CD4-positive, alpha-beta T cell treated with Interleukin-12 subunit alpha and Interleukin-12 subunit beta, for 1 hour (primary cell): Measurements from ENCODE around the gene SPRY4.
"Not testable (repeated sequence)": the region's sequence is repeated elsewhere in the genome, so short reads cannot be mapped to it uniquely, and the experiment has no call there.

Experiments used
- DNase-seq: peaks from one replicate; pipeline ENCODE4 v3.0.0-alpha.2; 2020

SPRY4 gene

DNA sequence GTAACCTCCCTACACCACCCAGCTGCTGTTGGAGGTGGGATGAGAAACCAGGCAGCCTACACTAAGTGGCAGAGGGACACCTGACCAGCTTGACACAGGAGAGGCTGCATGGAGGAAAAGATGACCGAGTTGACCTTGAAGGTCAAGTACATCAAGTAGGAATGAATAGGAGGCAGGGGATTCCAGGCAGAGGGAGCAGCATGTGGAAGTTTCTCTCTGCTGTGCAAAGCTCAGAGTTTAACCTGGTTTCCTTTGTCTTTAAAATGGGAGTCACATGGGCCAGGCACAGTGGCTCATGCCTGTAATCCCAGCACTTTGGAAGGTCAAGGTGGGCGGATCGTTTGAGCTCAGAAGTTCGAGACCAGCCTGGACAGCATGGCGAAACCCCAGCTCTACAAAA is 32.6 kb downstream of the SPRY4 start:
- no peak for DNase-seq

DNA sequence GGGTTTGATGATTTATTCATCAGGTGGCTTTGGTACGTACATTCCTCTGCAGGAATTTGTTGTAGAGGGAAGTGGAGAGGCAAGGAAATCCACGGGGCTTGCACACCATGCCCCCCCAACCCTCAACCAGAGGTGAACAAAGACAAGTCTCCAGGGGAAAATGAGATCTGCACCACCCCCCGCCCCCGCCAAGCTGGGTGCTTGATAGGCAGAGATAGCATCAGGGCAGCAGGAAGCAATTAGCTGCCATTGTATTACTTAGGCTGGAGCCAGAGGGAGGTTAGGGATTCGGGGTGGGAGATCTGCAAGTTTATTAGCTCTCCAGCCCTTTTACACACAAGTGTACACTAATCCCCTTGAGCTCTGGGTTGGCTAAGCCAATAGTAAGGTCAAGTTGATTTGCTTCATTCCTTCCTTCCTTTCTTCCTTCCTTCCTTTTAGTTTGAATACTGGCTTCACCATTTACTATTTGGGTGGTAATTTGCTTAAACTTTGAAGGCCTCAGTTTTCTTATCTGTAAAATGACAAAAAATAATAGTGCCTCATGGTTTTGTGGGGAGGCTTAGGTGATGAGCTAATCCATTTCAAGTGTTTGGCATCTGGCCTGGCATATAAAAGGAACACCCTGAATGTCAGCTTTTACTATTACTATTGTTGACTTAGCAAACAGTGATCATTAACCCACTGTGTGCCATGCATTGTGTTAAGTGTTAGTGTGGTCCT is 34.1 kb downstream of the SPRY4 start:
- DNase-seq, result no peak

DNA sequence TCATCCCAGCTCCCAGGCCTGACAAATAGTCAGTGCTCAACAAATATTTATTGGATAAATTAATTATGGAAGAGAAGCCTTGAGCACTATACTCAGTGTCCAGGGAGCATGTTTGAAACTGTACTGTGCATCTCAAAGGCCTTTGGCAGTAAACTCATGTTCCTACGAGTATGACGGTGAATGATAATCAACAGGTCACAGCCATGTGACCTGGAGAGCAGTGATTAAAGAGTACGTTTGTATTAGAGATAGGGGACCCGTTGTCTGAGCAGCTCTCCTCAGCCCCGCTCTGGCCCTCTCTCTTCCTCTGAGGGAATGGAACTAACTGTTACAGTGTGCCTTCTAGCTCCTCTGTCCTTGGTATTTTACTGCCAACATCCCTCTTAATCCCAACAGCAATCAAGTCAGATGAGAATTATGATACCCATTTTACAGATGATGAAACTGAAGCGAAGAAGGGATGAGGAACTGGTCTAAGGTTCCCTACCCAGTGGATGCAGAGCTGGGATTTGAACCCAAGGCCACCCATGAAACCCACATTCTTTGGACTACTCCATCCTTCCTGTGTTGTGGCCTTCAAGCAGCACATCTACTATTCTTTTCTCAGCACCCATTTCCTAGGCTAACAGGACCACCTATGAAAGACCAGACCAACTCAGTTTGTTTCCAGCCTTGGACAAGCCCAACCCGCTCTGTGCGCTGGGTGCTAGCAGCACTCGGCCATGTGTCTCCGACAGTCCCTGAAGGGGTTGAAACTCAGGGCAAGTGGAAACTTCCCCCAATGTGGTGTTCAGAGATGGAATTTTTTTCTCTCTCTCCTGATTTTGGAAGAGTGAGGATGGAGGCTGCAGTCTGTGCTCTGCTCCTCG is 34.9 kb downstream of the SPRY4 start:
- no peak for DNase-seq

DNA sequence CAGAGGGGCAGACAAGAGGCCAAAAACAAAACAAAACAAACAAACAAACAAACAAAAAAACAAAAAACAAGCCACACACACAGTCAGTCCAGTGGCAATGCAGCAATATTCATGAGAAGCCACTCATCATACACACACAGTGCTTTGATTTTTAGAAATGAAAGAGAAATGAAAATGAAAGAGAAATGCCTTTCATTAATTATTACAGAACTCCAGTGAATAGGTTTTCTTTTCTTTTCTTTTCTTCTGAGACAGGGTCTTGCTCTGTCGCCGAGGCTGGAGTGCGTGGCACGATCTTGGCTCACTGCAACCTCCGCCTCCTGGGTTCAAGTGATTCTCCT is 36.9 kb downstream of the SPRY4 start:
- no peak for DNase-seq

DNA sequence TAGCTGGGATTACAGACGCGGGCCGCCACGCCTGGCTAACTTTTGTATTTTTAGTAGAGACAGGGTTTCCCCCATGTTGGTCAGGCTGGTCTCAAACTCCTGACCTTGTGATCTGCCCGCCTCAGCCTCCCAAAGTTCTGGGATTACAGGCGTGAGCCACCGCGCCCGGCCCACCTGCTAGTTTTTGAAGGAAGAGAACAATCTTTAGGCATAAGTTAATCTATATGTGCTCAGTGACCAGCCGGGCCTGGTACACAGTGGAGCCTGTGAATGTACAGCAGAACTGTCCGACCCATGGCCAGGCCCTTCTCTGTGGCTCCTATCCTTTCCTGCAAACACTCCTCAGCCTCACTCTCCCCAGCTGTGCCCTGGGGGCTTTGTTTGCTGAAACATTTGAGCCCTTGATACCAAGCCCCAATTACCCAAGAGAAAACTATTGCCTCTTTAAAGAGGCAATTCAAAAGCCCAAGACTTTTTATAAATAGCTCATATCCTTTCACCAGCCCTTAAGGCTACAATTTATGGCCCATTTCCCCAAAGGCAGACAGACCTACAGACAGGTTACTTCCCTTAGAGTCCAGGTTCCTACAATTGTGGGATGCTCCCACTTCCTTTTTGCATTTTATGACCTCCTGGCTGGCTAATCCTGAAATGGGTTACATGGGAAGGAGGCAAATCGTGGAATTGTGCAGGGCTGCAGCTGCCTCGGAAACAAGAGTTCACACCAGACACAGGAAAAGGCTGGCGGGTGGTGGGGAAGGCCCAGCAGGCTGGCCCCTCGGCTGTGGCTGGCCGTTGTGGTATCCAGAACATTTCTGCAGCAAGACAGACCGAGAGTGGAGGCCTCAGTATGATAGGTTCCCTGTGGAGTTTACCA is 37.5 kb downstream of the SPRY4 start:
- DNase-seq, result no peak

DNA sequence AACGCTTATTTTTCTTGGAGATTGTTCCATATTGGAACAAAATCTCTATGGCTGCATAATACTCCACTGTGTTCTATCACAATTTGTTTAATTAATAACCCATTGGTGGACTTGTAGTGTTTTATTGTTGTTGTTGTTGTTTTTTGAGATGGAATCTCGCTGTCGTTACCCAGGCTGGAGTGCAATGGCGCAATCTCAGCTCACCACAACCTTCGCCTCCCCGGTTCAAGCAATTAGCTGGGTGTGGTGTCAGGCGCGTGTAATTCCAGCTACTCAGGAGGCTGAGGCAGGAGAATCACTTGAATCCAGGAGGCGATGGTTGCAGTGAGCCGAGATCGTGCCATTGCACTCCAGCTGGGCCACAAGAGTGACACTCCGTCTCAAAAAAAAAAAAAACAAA is 38.7 kb downstream of the SPRY4 start:
- DNase-seq, result no peak

DNA sequence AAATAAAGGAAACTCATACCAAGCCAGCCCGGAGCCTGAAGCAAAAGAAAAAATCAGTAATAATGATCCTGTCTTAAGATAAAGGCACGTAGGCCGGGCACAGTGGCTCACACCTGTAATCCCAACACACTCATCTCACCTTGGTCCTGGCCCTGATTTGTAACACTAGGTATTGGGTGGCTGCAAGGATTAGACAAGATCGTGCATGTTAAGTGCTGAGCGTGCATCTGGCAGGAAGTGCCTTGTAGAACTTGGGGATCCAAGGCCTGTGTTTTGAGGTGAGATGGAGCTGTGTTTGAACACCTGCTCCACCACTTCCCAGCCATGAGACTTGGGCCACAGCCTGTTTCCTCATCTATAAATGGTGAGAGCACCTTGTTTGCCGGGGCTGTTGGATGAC is 41.5 kb downstream of the SPRY4 start:
- no peak for DNase-seq

DNA sequence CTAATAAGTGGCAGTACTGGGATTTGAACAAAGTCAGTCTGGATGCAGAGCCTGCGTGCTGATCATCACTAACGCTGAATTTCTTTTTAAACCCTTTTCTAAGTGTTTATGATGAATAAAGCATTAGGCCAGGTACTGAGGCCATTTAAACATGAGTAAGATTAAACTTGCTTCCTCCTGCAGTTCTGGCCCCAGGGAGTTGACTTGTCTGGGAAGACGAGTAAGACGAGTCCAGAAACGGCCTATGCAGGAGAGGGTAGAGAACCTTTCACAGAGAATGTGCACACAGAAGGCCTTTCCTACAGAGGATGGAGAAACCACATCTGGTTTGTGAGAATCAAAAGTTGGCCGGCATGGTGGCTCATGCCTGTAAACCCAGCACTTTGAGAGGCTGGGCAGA is 42.9 kb downstream of the SPRY4 start:
- DNase-seq, result no peak

DNA sequence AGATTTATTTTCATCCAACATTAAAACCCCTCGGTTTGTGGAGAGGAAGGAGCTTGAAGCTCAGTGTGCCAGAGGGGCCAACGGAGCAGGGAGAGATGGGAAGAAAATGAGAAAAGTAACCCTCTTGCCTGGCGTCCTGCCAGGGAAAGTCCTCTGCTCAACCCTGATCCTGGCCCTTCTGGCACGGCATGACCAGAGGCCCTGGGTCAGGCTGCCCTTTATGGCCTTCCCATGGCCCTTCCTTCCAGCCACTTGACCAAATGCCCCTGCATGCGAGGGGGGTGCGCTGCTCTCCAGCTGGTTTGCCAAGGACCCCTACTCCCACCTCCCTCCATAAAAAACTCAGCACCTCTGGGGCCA is 43.8 kb downstream of the SPRY4 start:
- no peak for DNase-seq

DNA sequence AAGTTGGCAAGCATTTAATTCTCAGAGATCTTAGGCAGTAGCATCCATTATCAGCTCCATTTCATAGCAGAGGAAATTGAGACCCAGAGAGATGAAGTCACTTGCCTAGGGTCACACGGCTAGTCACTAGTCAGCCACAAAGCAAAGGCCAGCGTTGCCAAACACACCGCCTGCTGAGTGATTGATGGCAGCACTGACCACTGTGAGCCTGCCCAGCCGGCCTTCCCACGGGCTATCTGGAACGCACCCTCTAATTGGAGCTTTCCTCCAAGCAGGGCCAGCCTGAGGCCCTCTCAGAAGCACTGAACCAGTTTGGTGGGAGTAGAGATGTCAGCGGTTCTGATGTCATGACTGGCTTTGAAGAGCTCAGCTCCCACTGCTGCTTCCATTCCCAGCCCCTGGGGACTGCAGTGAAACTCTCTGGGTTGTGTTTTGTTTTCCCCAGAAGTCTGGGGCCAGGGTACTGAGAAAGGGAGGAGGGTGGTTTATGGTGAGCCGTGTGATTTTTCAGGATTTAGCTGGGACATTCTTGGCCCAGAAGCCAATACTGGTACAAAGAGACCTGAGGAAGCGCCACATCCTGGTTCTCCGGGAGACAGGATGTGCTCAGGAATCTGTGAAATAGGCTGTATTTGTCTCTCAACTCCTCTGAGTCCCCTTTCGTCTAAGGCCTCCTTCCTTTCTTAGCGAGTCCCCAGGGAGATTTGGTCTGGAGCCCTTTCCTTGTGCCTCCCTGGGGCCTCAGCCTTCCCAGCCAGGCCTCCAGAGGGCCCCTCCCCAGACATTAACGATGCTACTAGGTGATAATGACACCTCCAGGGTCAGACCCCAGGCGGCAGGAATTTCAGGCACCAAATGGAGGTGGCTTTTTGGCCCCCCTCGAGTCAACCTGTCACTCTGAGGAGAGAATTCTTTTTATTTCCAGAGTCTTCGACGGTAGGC is 44.5 kb downstream of the SPRY4 start:
- DNase-seq, result no peak

DNA sequence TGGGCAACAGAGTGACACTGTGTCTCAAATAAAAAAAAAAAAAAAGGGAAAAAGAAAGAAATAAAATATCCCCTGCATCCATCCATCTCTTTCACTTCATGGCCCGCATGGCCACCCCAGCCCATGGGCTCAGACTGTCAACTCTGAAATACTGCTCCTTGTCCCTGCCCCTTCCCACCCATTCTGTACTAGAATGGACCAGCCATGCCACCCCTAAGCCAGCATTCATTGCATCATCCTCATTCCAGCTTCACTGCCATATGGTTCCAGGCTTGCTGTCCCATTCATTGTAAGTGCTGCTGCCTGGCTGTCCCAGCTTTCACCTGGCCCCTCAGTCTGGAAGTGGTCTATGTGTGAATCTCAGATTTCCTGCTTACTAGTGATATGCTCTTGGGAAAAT is 46.2 kb downstream of the SPRY4 start:
- DNase-seq, result no peak

DNA sequence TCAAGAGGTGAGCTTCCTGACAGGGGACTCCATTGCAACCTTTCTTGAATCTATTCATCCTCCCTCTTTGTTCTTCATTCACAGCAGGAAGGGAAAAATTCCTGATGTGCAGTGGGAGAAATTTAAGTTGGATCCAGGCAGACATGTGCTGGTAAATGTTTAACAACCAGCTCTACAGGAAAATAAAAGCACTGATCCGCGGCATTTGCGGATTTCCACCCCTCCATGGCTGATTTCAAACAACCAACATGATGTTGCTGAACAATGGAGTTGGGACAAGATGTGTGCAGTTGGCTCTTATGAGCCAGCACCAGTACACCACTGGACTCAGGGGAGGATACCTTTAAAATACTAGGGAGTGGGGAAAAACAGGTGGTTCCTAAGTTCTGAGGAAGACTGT is 47.0 kb downstream of the SPRY4 start:
- no peak for DNase-seq

DNA sequence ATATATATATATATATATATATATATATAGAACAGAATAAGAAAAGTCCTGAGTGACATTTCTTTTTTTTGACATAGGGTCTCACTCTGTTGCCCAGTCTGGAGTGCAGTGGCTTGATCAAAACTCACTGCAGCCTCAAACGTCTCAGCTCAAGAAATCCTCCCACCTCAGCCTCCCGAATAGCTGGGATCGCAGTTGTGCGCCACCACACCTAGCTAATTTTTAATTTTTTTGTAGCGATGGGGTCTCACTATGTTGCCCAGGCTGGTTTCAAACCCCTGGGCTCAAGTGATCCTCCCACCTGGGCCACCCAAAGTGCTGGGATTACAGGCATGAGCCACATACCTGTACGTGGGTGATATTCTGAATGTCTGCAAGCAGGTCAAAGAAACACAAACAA is 48.3 kb downstream of the SPRY4 start:
- DNase-seq, result no peak

DNA sequence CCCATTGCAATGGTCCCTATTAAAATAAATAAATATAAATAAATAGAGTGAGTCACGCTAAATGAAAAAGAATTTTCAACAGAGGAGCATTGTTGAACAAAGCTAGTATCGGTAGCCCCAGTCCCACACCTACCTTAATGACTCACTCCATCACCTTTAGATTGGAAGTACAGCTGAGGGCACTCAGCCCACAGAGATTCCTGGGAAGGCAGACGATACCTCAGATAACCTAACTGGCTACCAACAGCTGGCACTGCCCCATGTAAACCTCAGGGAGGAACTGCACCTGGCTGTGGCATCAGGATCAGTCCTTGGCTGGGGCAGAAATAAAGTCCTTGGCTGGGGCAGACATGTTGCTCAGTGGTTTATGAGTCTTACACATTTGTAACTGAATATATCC is 49.3 kb downstream of the SPRY4 start:
- DNase-seq, result no peak

DNA sequence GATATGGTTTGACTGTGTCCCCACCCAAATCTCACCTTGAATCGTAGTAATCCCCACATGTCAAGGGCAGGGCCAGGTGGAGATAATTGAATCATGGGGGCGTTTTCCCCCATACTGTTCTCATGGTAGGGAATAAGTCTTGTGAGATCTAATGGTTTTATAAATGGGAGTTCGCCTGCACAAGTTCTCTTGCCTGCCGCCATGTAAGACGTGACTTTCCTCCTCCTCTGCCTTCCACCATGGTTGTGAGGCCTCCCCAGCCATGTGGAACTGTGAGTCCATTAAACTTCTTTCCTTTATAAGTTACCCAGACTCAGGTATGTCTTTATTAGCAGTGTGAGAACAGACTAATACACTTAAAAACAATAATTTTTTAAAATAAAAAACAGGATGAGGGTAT is 52.2 kb downstream of the SPRY4 start:
- not testable (repeated sequence) for DNase-seq

DNA sequence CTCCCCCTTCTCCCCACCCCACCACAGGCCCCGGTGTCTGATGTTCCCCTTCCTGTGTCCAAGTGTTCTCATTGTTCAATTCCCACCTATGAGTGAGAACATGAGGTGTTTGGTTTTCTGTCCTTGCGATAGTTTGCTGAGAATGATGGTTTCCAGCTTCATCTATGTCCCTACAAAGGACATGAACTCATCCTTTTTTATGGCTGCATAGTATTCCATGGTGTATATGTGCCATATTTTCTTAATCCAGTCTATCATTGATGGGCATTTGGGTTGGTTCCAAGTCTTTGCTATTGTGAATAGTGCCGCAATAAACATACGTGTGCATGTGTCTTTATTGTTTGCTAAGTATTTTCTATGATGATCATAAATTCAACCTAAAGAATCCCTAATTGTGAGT is 60.7 kb downstream of the SPRY4 start:
- not testable (repeated sequence) for DNase-seq

DNA sequence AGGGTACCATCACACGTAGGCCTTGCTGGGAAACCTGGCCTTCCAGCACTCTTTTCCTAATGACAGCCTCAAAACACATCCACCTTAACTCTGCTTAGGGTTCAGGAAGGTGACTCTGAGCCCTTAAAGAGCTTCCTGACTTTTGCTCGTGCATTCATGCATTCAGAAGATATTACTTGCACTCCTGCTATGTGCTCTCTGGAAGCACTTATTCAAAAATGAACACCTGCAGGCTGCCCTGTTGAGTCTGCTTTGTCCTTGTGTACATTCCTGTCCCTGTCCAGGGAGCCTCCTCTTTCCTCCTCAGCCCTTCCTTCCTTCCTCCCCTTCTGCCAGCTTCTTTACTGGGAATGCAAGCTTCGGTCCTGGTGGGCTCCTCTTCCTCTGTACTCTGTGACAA is 61.5 kb downstream of the SPRY4 start:
- DNase-seq, result no peak

DNA sequence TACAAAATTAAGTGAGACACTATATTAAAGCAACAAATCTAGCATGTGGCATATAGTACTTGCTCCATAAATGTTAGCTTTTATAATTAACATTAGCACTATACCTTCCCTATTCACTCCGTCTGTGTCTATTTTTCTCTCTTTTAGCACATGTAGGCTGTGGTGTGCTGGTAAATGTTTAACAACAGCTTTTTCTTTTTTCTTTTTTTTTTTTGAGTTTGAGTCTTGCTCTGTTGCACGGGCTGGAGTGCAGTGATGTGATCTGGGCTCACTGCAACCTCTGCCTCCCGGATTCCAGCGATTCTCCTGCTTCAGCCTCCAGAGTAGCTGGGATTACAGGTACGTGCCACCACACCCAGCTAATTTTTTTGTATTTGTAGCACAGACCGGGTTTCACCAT is 62.1 kb downstream of the SPRY4 start:
- no peak for DNase-seq
